Gastrocnemius medialis (tissue), 4 donors: Measurements from ENCODE around the gene GRIN3A. TPM values are rescaled to one million over a fixed set of nuclear protein-coding genes. Genes with fewer than 3 reads are reported as not detected.

Experiments used
- ATAC-seq, 2 donors: fragments of 150-250 bp; one replicate each; pipeline ENCODE4 v1.9.1; 2016
- DNase-seq, 2 donors: peaks; one replicate each; pipeline ENCODE4 v3.0.0-alpha.2; 2019
- H3K27ac ChIP-seq, 4 donors: fragments of 200-600 bp; sonication (generic); 1 replicate in 1 of 4; 2 replicates in 3 of 4; pipeline ENCODE4 v1.5.1; 2016 to 2018; ENCODE audit warnings: mild to moderate bottlenecking in 2 of 4, moderate library complexity in 1 of 4
- H3K27me3 ChIP-seq, 3 donors: fragments of 200-600 bp; sonication (generic) in 2 of 3; 1 replicate in 1 of 3; 2 replicates in 2 of 3; pipeline versions ENCODE4 v1.5.1 to v1.6.0; 2016 to 2019; ENCODE audit warnings: mild to moderate bottlenecking in 1 of 3, moderate library complexity in 1 of 3
- H3K36me3 ChIP-seq, 2 donors: fragments of 200-600 bp; sonication (generic) in 1 of 2; one replicate each; pipeline ENCODE4 v1.5.1; 2017 to 2018
- H3K4me1 ChIP-seq, 2 donors: fragments of 200-600 bp; sonication (generic) in 1 of 2; one replicate each; pipeline ENCODE4 v1.5.1; 2016 to 2017; ENCODE audit warnings: mild to moderate bottlenecking in 2 of 2
- H3K4me3 ChIP-seq, 4 donors: fragments of 200-600 bp; sonication (generic) in 3 of 4; 1 replicate in 1 of 4; 2 replicates in 3 of 4; pipeline ENCODE4 v1.5.1; 2016 to 2019; ENCODE audit warnings: mild to moderate bottlenecking in 2 of 4
- H3K9me3 ChIP-seq, 3 donors: fragments of 200-600 bp; sonication (generic) in 2 of 3; 1 replicate in 1 of 3; 2 replicates in 2 of 3; pipeline ENCODE4 v1.5.1; 2016 to 2019
- CTCF ChIP-seq, 5 experiments: fragments of 450-650 bp in 3 of 5; fragments of 200-600 bp in 2 of 5; sonication (generic) in 2 of 5; IDR thresholded peaks in 4 of 5; conservative IDR thresholded peaks in 1 of 5; 1 replicate in 4 of 5; 2 replicates in 1 of 5; pipeline ENCODE4 v1.5.1; 2016 to 2019; ENCODE audit warnings: antibody characterized with exemption in 5 of 5, mild to moderate bottlenecking in 3 of 5, moderate library complexity in 3 of 5
- POLR2A ChIP-seq, 2 donors: fragments of 450-650 bp; IDR thresholded peaks; one replicate each; pipeline ENCODE4 v1.6.1; 2017; ENCODE audit warnings: antibody characterized with exemption in 2 of 2, mild to moderate bottlenecking in 2 of 2, moderate library complexity in 2 of 2
- in situ Hi-C, 4 donors: fragments of 200-750 bp; cut with MboI; loops; one replicate each; pipeline versions ENCODE4 v1.15.0 to v1.8.0; 2017; ENCODE audit warnings: low sequenced_read_pairs in 4 of 4
- intact Hi-C: fragments of 100-400 bp; cut with DNase I; formaldehyde crosslinking; loops from one replicate; pipeline ENCODE4 v1.15.1; 2023; ENCODE audit warnings: low total_unique reads
- total RNA-seq, 4 donors: library from RNA; depleted of rRNA; stranded (reverse); fragments of >200 nt; gene quantifications; one replicate each; pipeline versions ENCODE4 v1.1.0 to v1.2.3, GENCODE V29; 2016

GRIN3A gene
- total RNA-seq, 4 donors from 2014 or later, result not detected

GRCh38 chr9:101620452-101620851, 118.0 kb downstream of the GRIN3A start:
- ATAC-seq (no peak), DNase-seq (no peak)
- intact Hi-C loops, result no loop called here
- in situ Hi-C loops, result no loop called here
- H3K4me3 ChIP-seq, result no peak overlapping the region
- no peaks in the 10 kb centered on the region for H3K27me3 ChIP-seq
- no peak overlapping the region for H3K27ac ChIP-seq
- no peak for TF ChIP-seq POLR2A (IDR thresholded peaks at IDR 0.05)
- no peak for TF ChIP-seq CTCF (IDR thresholded peaks at IDR 0.05 in 4 of 5, conservative IDR thresholded peaks at IDR 0.05 in 1 of 5)
- H3K36me3 ChIP-seq, result no peaks in the 10 kb centered on the region
- no peaks in the 10 kb centered on the region for H3K4me1 ChIP-seq
- H3K9me3 ChIP-seq, result no peaks in the 10 kb centered on the region

- in situ Hi-C loops, result no loop called here
- no peaks in the 10 kb centered on the region for H3K27me3 ChIP-seq
- TF ChIP-seq CTCF (IDR thresholded peaks at IDR 0.05 in 4 of 5, conservative IDR thresholded peaks at IDR 0.05 in 1 of 5) (no peak), POLR2A (IDR thresholded peaks at IDR 0.05) (no peak)
- no peaks in the 10 kb centered on the region for H3K4me1 ChIP-seq
- no peak for DNase-seq
- no peaks in the 10 kb centered on the region for H3K9me3 ChIP-seq
- intact Hi-C loops, result no loop called here
- no peak overlapping the region for H3K4me3 ChIP-seq
- H3K27ac ChIP-seq, result no peak overlapping the region
- ATAC-seq, result no peak
- H3K36me3 ChIP-seq, result no peaks in the 10 kb centered on the region
Observed at GRCh38 chr9:101618698-101619097, 119.7 kb downstream of the GRIN3A start.

GRCh38 chr9:101605547-101605946, 132.9 kb downstream of the GRIN3A start:
- Histone ChIP-seq H3K4me1 (no peaks in the 10 kb centered on the region), H3K4me3 (no peak overlapping the region), H3K27ac (no peak overlapping the region), H3K36me3 (no peaks in the 10 kb centered on the region), H3K27me3 (no peaks in the 10 kb centered on the region), H3K9me3 (no peaks in the 10 kb centered on the region)
- ATAC-seq (no peak), DNase-seq (no peak)
- no peak for TF ChIP-seq CTCF (IDR thresholded peaks at IDR 0.05 in 4 of 5, conservative IDR thresholded peaks at IDR 0.05 in 1 of 5)
- TF ChIP-seq POLR2A (IDR thresholded peaks at IDR 0.05), result no peak
- in situ Hi-C loops, result no loop called here
- intact Hi-C loops, result no loop called here

GRCh38 chr9:101604296-101604695, 134.2 kb downstream of the GRIN3A start:
- TF ChIP-seq POLR2A (IDR thresholded peaks at IDR 0.05) (no peak), CTCF (IDR thresholded peaks at IDR 0.05 in 4 of 5, conservative IDR thresholded peaks at IDR 0.05 in 1 of 5) (no peak)
- in situ Hi-C loops, result loop anchor here in 1 of 4 donors (5.0 kb wide), 1 partner anchor 123 kb away; no protein-coding TSS in a partner anchor
- H3K27ac ChIP-seq, result no peak overlapping the region
- no peaks in the 10 kb centered on the region for H3K4me1 ChIP-seq
- no peak for DNase-seq
- H3K4me3 ChIP-seq, result no peak overlapping the region
- intact Hi-C loops, result loop anchor here (5.0 kb wide), 1 partner anchor 123 kb away; no protein-coding TSS in a partner anchor
- H3K27me3 ChIP-seq, result no peaks in the 10 kb centered on the region
- no peaks in the 10 kb centered on the region for H3K9me3 ChIP-seq
- H3K36me3 ChIP-seq, result no peaks in the 10 kb centered on the region
- ATAC-seq, result no peak
